ENCODE measurements around the gene PNPLA7. TPM values are rescaled to one million over a fixed set of nuclear protein-coding genes. Genes with fewer than 3 reads are reported as not detected.
"Not testable (repeated sequence)": the region's sequence is repeated elsewhere in the genome, so short reads cannot be mapped to it uniquely, and the experiment has no call there.

Gene PNPLA7
- total RNA-seq, 2 donors from 2014 or later, result 1.2 to 7.1 TPM

DNA sequence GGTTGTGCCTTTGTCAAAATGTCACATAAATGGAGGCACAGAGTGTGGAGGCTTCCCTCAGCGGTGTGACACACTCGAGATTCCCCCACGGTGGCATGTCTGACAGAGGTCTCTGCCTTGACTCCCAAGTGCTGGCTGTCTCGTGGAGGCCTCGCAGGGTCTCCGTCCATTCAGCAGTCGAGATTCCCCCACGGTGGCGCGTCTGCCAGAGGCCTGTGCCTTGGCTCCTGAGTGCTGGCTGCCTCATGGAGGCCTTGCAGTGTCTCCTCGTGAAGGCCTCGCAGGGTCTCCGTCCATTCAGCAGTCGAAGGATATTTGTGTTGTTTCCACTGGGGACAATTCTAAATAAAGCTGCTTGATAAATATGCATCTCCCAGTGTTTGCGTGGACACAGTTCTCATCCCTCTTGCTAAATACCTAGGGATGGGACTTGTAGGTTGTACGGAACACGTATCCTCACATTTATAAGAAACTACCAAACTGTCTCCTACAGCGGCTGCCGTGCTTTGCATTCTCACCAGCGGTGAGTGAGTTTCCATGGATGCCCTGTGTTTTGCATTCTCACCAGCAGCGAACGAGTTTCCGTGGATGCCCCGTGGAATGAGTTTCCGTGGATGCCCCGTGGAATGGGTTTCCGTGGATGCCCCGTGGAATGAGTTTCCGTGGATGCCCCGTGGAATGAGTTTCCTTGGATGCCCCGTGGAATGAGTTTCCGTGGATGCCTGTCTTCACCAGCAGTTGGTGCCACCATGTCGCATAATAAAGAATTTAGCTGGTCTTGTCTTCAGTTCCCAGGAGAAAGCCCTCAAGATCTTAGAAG lies 25.8 kb downstream of the PNPLA7 start:
- H3K4me1 Mint-ChIP-seq (ENCODE audit: low read depth in 2 of 2), result peaks cover 5 to 18% of the 10 kb centered on the region in 2 donors
- no peak overlapping the region for H3K4me3 Mint-ChIP-seq
- H3K9me3 Mint-ChIP-seq, result no peaks in the 10 kb centered on the region
- ATAC-seq, result no peak
- H3K27me3 Mint-ChIP-seq, result peaks cover 0 to 3% of the 10 kb centered on the region in 2 donors
- no peak overlapping the region for H3K27ac Mint-ChIP-seq
- no peaks in the 10 kb centered on the region for H3K36me3 Mint-ChIP-seq
- no peak for DNase-seq (ENCODE audit: low spot score)

DNA sequence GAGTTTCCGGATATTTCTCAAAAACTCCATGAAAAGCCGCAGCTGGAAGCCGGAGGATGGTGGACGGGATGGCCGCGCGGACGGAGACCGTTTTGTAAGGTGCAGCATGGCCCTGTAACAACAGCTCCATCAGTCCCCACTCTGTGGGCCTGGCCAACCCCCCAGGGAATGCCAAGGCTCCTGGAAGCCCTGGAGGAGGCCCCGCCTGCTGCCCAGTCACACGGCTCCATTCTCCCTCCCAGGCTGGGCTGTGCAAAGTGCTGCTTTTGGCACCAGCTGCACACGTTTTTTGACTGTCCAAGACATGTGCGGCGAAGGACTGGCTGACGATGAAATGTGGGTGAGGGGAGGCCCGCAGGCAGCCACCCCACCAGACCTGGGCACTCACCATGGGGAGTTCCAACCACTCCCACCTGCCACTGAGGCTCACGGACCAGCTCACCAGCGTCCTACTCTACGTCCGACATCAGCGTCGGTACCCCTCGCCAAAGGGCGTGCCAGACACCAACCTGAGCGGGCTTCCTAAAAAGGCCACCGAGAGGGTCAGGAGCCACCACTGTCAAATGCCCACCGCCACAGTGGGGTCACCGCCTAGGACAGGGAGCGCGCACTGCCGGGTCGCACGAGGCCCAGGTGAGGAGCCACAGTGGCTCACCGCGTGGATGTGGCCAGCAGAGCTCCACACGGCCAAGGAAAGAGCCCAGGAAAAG lies 27.3 kb downstream of the PNPLA7 start:
- Mint-ChIP-seq H3K36me3 (no peaks in the 10 kb centered on the region), H3K4me3 (no peak overlapping the region), H3K27ac (no peak overlapping the region), H3K4me1 (ENCODE audit: low read depth in 2 of 2) (peaks cover 5 to 18% of the 10 kb centered on the region in 2 donors), H3K9me3 (no peaks in the 10 kb centered on the region), H3K27me3 (peaks cover 0 to 3% of the 10 kb centered on the region in 2 donors)
- DNase-seq (ENCODE audit: low spot score) (no peak), ATAC-seq (no peak)

DNA sequence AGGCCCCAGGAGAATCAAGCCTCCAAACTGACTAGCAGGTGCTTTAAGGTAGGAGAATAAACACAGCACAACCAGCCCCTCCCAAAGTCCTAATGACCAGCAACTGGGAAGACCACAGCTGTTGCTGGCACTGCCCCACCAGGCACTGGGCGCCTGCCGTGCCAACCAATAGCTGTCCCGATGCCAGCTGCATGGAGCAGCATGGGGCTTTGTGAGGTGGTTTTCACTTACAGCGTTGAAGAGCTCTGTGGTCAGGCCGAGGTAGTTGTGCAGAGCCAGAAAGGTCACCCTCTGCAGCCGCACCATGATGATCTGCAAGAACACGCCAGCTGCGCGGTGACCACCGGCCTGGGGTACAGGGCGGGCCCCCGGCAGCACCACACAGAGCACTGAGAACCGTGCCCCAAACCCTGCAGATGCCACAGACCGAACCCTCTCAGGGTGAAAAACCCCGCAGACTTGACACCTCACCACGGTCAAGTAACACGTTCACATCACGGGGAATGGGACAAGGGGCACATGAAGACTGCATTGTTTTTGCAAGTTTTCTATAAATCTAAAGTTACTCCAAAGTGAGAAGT lies 28.7 kb downstream of the PNPLA7 start:
- Mint-ChIP-seq H3K9me3 (no peaks in the 10 kb centered on the region), H3K4me3 (no peak overlapping the region), H3K27me3 (no peaks in the 10 kb centered on the region), H3K36me3 (no peaks in the 10 kb centered on the region), H3K27ac (no peak overlapping the region), H3K4me1 (ENCODE audit: low read depth in 2 of 2) (peaks cover 5 to 18% of the 10 kb centered on the region in 2 donors)
- DNase-seq (ENCODE audit: low spot score), result no peak
- peak in 1 of 2 donors; percentile 43 for ATAC-seq

DNA sequence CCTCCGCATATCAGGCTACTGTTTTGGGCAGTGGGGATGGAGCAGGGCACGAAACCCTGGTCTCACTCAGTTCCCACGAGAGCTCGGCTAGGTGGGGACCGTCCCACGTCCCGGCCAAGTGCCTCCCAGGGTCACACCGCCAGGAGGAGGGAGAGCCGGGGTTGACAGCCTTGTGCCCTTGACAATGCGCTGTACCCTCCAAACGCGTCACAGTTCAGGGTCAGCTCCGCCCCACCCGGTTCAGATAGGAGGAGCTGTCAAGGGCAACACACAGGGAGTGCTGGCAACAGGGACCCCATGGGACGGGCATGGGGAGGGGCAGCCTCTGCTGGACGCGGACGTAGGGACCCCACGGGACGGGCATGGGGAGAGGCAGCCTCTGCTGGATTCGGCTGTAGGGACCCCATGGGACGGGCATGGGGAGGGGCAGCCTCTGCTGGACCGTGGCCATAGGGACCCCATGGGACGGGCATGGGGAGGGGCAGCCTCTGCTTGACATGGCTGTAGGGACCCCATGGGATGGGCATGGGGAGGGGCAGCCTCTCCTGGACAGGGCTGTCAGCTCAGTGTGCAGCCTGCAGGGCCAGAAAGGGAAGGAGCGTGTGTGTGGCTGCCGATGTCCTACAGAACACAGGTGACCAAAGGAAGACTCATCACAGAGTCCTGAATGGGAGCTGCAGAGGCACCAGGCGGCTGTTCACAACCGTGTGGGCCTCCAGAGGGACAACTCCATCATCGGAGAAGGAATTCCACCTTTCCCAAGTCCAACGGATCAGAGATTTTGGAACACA lies 29.4 kb downstream of the PNPLA7 start:
- H3K4me3 Mint-ChIP-seq, result no peak overlapping the region
- H3K27me3 Mint-ChIP-seq, result no peaks in the 10 kb centered on the region
- no peak for DNase-seq (ENCODE audit: low spot score)

DNA sequence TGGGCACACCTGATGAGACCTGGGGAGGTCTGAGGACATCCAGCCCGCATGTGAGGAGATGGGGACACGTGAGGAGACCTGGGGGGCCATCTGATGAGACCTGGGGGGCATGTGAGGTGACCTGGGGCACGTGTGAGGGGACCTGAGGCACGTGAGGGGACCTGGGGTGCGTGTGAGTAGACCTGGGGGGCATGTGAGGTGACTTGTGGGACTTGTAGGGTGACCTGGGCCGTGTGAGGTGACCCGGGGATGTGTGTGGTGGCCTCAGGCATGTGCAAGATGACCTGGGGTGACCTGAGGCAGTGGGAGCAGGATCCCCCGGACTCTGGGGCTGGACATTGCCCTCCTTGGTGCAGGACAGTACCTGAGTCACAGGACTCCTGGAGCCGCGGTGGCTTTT lies 30.6 kb downstream of the PNPLA7 start:
- ATAC-seq, result peak in 1 of 2 donors; percentile 38
- no peak overlapping the region for H3K4me3 Mint-ChIP-seq

More for the DNA sequence above, 29.4 kb downstream of the PNPLA7 start:
- H3K27ac Mint-ChIP-seq, result no peak overlapping the region
- no peaks in the 10 kb centered on the region for H3K36me3 Mint-ChIP-seq
- peaks cover 5 to 18% of the 10 kb centered on the region in 2 donors for H3K4me1 Mint-ChIP-seq (ENCODE audit: low read depth in 2 of 2)
- H3K9me3 Mint-ChIP-seq, result no peaks in the 10 kb centered on the region
- peak in 1 of 2 donors; percentile 27 for ATAC-seq

GRCh38 chr9:137518661-137519459 lies 31.3 kb downstream of the PNPLA7 start:
- not testable (repeated sequence) for H3K27me3 Mint-ChIP-seq

More for the DNA sequence above, 30.6 kb downstream of the PNPLA7 start:
- DNase-seq (ENCODE audit: low spot score), result no peak
- Mint-ChIP-seq H3K27me3 (no peaks in the 10 kb centered on the region), H3K4me1 (ENCODE audit: low read depth in 2 of 2) (peaks cover 0 to 13% of the 10 kb centered on the region in 2 donors), H3K36me3 (no peaks in the 10 kb centered on the region), H3K9me3 (no peaks in the 10 kb centered on the region), H3K27ac (no peak overlapping the region)

DNA sequence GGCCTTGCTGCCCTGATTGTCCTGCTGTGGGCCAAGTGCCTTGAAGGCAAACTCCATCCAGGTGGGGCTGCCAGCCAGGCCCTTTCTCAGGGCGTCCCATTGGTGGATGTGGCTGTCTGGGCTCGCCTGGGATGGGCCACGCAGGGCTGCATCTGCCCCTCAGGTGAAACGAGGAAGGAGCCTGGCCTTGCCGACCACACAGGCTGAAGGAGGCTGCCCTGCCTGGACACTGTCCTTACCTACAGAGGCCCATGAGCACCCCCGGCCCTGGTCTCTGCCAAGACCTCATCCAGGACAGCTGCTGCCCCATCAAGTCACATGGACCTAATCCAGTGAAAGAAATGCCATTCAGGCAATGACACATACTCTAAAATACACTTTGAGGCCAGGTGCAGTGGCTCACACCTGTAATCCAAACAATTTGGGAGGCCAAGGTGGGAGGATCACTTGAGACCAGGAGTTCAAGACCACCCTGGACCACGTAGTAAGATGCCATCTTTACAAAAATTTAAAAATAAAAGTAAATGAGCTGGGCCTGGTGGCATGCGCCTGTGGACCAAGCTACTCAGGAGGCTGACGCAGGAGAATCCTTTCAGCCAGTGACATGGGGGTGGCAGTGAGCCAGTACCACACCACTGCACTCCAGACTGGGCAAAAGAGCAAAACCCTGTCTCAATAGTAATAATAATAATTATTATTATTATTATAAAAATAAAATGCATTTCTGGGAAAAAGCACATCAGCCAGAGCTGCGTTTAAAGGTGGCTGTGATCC lies 33.9 kb downstream of the PNPLA7 start:
- no peak for ATAC-seq
- Mint-ChIP-seq H3K36me3 (no peaks in the 10 kb centered on the region), H3K27ac (no peak overlapping the region), H3K9me3 (no peaks in the 10 kb centered on the region), H3K4me1 (ENCODE audit: low read depth in 2 of 2) (peaks cover 6 to 10% of the 10 kb centered on the region in 2 donors), H3K4me3 (no peak overlapping the region), H3K27me3 (no peaks in the 10 kb centered on the region)
- DNase-seq (ENCODE audit: low spot score), result no peak

More at GRCh38 chr9:137518661-137519459, 31.3 kb downstream of the PNPLA7 start:
- H3K27ac Mint-ChIP-seq; H3K9me3 Mint-ChIP-seq; H3K36me3 Mint-ChIP-seq; DNase-seq (ENCODE audit: low spot score); ATAC-seq; H3K4me3 Mint-ChIP-seq: not testable (repeated sequence)
- peaks cover 0 to 11% of the 10 kb centered on the region in 2 donors for H3K4me1 Mint-ChIP-seq (ENCODE audit: low read depth in 2 of 2)

GRCh38 chr9:137515338-137515724 lies 34.9 kb downstream of the PNPLA7 start:
- no peaks in the 10 kb centered on the region for H3K9me3 Mint-ChIP-seq
- no peak overlapping the region for H3K27ac Mint-ChIP-seq

DNA sequence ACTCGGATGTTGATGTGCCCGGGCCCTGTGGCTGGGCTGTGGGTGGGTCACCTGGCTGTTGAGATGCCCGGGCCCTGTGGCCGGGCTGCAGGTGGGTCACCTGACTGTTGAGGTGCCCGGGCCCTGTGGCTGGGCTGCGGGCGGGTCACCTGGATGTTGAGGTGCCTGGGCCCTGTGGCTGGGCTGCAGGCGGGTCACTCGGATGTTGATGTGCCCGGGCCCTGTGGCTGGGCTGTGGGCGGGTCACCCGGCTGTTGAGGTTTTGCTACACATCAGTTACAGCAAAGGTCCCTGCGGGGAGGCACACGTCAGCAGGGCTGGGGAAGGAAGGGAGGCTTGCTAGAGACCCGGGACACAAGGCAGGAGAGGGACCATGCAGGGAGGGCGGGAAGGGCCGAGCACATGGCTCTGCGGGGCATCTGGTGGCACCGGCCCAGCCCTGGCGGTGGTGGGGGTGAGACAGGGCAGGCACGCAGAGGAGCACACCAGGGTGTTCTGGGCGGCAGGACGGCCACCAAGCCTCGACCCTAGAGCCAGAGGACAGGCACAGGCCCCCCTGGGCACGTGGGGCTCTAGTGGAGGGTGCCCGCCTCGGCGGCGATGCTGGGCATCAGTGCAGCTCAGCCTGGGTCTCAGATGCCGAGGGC lies 35.4 kb downstream of the PNPLA7 start:
- no peak for DNase-seq (ENCODE audit: low spot score)

More at GRCh38 chr9:137515338-137515724, 34.9 kb downstream of the PNPLA7 start:
- DNase-seq (ENCODE audit: low spot score) (no peak), ATAC-seq (no peak)
- peaks cover 5 to 6% of the 10 kb centered on the region in 2 donors for H3K4me1 Mint-ChIP-seq (ENCODE audit: low read depth in 2 of 2)
- no peaks in the 10 kb centered on the region for H3K27me3 Mint-ChIP-seq
- H3K4me3 Mint-ChIP-seq, result no peak overlapping the region
- no peaks in the 10 kb centered on the region for H3K36me3 Mint-ChIP-seq

DNA sequence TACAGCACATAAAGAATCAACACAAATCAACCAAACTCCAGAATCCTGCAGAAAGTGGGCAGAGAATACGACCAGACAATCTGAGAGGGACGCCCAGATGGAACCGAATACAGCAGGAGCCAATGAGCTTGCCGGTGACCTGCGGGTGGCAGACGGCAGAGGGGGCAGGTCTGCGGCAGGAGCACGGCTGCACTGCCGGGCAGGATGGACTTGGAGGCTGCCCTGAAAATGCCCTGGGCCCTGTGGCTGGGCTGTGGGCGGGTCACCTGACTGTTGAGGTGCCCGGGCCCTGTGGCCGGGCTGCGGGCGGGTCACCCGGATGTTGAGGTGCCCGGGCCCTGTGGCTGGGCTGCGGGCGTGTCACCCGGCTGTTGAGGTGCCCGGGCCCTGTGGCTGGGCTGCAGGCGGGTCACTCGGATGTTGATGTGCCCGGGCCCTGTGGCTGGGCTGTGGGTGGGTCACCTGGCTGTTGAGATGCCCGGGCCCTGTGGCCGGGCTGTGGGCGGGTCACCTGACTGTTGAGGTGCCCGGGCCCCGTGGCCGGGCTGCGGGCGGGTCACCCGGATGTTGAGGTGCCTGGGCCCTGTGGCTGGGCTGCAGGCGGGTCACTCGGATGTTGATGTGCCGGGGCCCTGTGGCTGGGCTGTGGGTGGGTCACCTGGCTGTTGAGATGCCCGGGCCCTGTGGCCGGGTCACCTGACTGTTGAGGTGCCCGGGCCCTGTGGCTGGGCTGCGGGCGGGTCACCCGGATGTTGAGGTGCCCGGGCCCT lies 36.2 kb downstream of the PNPLA7 start:
- H3K4me3 Mint-ChIP-seq; H3K36me3 Mint-ChIP-seq; H3K27me3 Mint-ChIP-seq; H3K9me3 Mint-ChIP-seq; H3K27ac Mint-ChIP-seq; ATAC-seq; H3K4me1 Mint-ChIP-seq (ENCODE audit: low read depth in 2 of 2): not testable (repeated sequence)
- DNase-seq (ENCODE audit: low spot score), result peak; percentile 57

More for the DNA sequence above, 35.4 kb downstream of the PNPLA7 start:
- Mint-ChIP-seq H3K27ac (no peak overlapping the region), H3K4me1 (ENCODE audit: low read depth in 2 of 2) (peaks cover 5 to 6% of the 10 kb centered on the region in 2 donors), H3K27me3 (no peaks in the 10 kb centered on the region), H3K36me3 (no peaks in the 10 kb centered on the region), H3K4me3 (no peak overlapping the region), H3K9me3 (no peaks in the 10 kb centered on the region)
- no peak for ATAC-seq

- H3K4me1 Mint-ChIP-seq (ENCODE audit: low read depth in 2 of 2); H3K27me3 Mint-ChIP-seq; H3K9me3 Mint-ChIP-seq; H3K36me3 Mint-ChIP-seq; ATAC-seq; H3K4me3 Mint-ChIP-seq; DNase-seq (ENCODE audit: low spot score); H3K27ac Mint-ChIP-seq: not testable (repeated sequence)
Observed at GRCh38 chr9:137513136-137513535, 37.1 kb downstream of the PNPLA7 start.
